H9 (cell line): ENCODE data around the gene P2RX5. TPM values are rescaled to one million over a fixed set of nuclear protein-coding genes. Genes with fewer than 3 reads are reported as not detected.

ENCODE experiments used
- DNase-seq: peaks from one replicate; pipeline ENCODE4 v3.0.0-alpha.2; 2017
- H2AFZ ChIP-seq: one replicate; pipeline ENCODE4 v1.6.1; 2013; ENCODE audit warnings: mild to moderate bottlenecking, low read length, control low read depth, moderate library complexity
- H2AK5ac ChIP-seq: 2 replicates; pipeline ENCODE4 v1.6.1; 2013; ENCODE audit warnings: low read length, control low read depth, mixed read lengths; ENCODE audit not compliant: insufficient read length
- H2BK120ac ChIP-seq: one replicate; pipeline ENCODE4 v1.6.1; 2013; ENCODE audit warnings: low read depth, mild to moderate bottlenecking, low read length, control low read depth, inconsistent platforms; ENCODE audit not compliant: poor library complexity, severe bottlenecking
- H2BK12ac ChIP-seq: 2 replicates; pipeline ENCODE4 v1.6.1; 2013; ENCODE audit warnings: low read length, control low read depth, mixed read lengths, low read depth; ENCODE audit not compliant: insufficient read length
- H2BK15ac ChIP-seq: 2 replicates; pipeline ENCODE4 v1.6.1; 2013; ENCODE audit warnings: low read depth, low read length, control low read depth
- H2BK20ac ChIP-seq: one replicate; pipeline ENCODE4 v1.6.1; 2013; ENCODE audit warnings: low read depth, mild to moderate bottlenecking, low read length, control low read depth, inconsistent platforms; ENCODE audit not compliant: poor library complexity, severe bottlenecking
- H2BK5ac ChIP-seq: 2 replicates; pipeline ENCODE4 v1.6.1; 2013; ENCODE audit warnings: low read length, control low read depth, mixed read lengths; ENCODE audit not compliant: insufficient read length
- H3K14ac ChIP-seq: 2 replicates; pipeline ENCODE4 v1.6.1; 2013; ENCODE audit warnings: low read length, control low read depth; ENCODE audit not compliant: insufficient read depth
- H3K18ac ChIP-seq: 2 replicates; pipeline ENCODE4 v1.6.1; 2013; ENCODE audit warnings: low read depth, mild to moderate bottlenecking, mixed read lengths, low read length, control low read depth; ENCODE audit not compliant: insufficient read length
- H3K23ac ChIP-seq: 2 replicates; pipeline ENCODE4 v1.6.1; 2013; ENCODE audit warnings: low read length, control low read depth, mixed read lengths, low read depth; ENCODE audit not compliant: insufficient read length
- H3K23me2 ChIP-seq: 2 replicates; pipeline ENCODE4 v1.6.1; 2013; ENCODE audit warnings: low read depth, mild to moderate bottlenecking, mixed read lengths, low read length, control low read depth; ENCODE audit not compliant: insufficient read length, poor library complexity, severe bottlenecking
- H3K27ac ChIP-seq: 2 replicates; pipeline ENCODE4 v1.5.1; 2013; ENCODE audit warnings: low read length, control low read depth, mixed read lengths, low read depth; ENCODE audit not compliant: insufficient read length
- H3K27me3 ChIP-seq: 2 replicates; pipeline ENCODE4 v1.6.1; 2013; ENCODE audit warnings: low read length, control low read depth, inconsistent platforms; ENCODE audit not compliant: insufficient read depth
- H3K4ac ChIP-seq: 2 replicates; pipeline ENCODE4 v1.6.1; 2013; ENCODE audit warnings: low read depth, mild to moderate bottlenecking, control low read depth, inconsistent platforms, low read length, moderate library complexity
- H3K4me1 ChIP-seq: 2 replicates; pipeline ENCODE4 v1.6.1; 2013; ENCODE audit warnings: low read length, control low read depth, inconsistent platforms; ENCODE audit not compliant: insufficient read depth
- H3K4me2 ChIP-seq: 2 replicates; pipeline ENCODE4 v1.6.1; 2013; ENCODE audit warnings: low read length, control low read depth, mixed read lengths; ENCODE audit not compliant: insufficient read length, insufficient read depth
- H3K56ac ChIP-seq: 2 replicates; pipeline ENCODE4 v1.6.1; 2013; ENCODE audit warnings: low read depth, mild to moderate bottlenecking, mixed read lengths, low read length, control low read depth; ENCODE audit not compliant: insufficient read length
- H3K79me1 ChIP-seq: 2 replicates; pipeline ENCODE4 v1.6.1; 2013; ENCODE audit warnings: low read depth, mild to moderate bottlenecking, moderate library complexity, low read length, control low read depth, inconsistent platforms; ENCODE audit not compliant: insufficient read depth, poor library complexity, severe bottlenecking
- H3K79me2 ChIP-seq: 2 replicates; pipeline ENCODE4 v1.6.1; 2013; ENCODE audit warnings: low read length, control low read depth, inconsistent platforms; ENCODE audit not compliant: insufficient read depth
- H3K9ac ChIP-seq: 2 replicates; pipeline ENCODE4 v1.6.1; 2013; ENCODE audit warnings: low read length, control low read depth, mixed read lengths; ENCODE audit not compliant: insufficient read length; ENCODE audit errors: extremely low read depth
- H3K9me3 ChIP-seq: one replicate; pipeline ENCODE4 v1.6.1; 2013; ENCODE audit warnings: low read depth, low read length, inconsistent platforms; ENCODE audit not compliant: control insufficient read depth
- H3T11ph ChIP-seq: one replicate; pipeline ENCODE4 v1.6.1; 2013; ENCODE audit warnings: mild to moderate bottlenecking, low read length, control low read depth, inconsistent platforms
- H4K20me1 ChIP-seq: one replicate; pipeline ENCODE4 v1.6.1; 2013; ENCODE audit not compliant: control insufficient read depth, insufficient read length, insufficient read depth
- H4K5ac ChIP-seq: 2 replicates; pipeline ENCODE4 v1.6.1; 2013; ENCODE audit warnings: low read depth, mild to moderate bottlenecking, mixed read lengths, low read length, control low read depth; ENCODE audit not compliant: insufficient read length
- H4K8ac ChIP-seq: replicated peaks from 2 replicates; pipeline ENCODE4 v1.6.1; 2013; ENCODE audit warnings: low read length, control low read depth, mixed read lengths, low read depth; ENCODE audit not compliant: insufficient read length
- H4K91ac ChIP-seq: 2 replicates; pipeline ENCODE4 v1.6.1; 2013; ENCODE audit warnings: low read depth, mild to moderate bottlenecking, moderate library complexity, mixed read lengths, low read length, control low read depth; ENCODE audit not compliant: insufficient read length
- H3K27ac Mint-ChIP-seq, 3 experiments: 2 replicates in 2 of 3; 3 replicates in 1 of 3; pipeline ENCODE4 v1.8.0; 2020 to 2021; ENCODE audit warnings: mixed read lengths in 3 of 3, mild to moderate bottlenecking in 1 of 3, moderate library complexity in 1 of 3
- H3K27me3 Mint-ChIP-seq: 2 replicates; pipeline ENCODE4 v1.8.0; 2021; ENCODE audit warnings: low read depth, mild to moderate bottlenecking, moderate library complexity, mixed read lengths
- H3K36me3 Mint-ChIP-seq, 3 experiments: 2 replicates in 2 of 3; 3 replicates in 1 of 3; pipeline ENCODE4 v1.8.0; 2020 to 2021; ENCODE audit warnings: low read depth in 3 of 3, mixed read lengths in 3 of 3; ENCODE audit not compliant: insufficient read depth in 1 of 3
- H3K4me1 Mint-ChIP-seq, 2 experiments: 2 replicates each; pipeline ENCODE4 v1.8.0; 2020; ENCODE audit warnings: mixed read lengths in 2 of 2
- H3K4me3 Mint-ChIP-seq, 2 experiments: 2 replicates in 1 of 2; 3 replicates in 1 of 2; pipeline ENCODE4 v1.8.0; 2020 to 2021; ENCODE audit warnings: mild to moderate bottlenecking in 2 of 2, mixed read lengths in 2 of 2, moderate library complexity in 1 of 2
- H3K9me3 Mint-ChIP-seq, 2 experiments: 2 replicates in 1 of 2; 3 replicates in 1 of 2; pipeline ENCODE4 v1.8.0; 2020; ENCODE audit warnings: mild to moderate bottlenecking in 2 of 2, mixed read lengths in 2 of 2, moderate library complexity in 1 of 2
- CTCF ChIP-seq: fragments of 200-600 bp; sonication (generic); conservative IDR thresholded peaks from 3 replicates; pipeline ENCODE4 v1.8.0; 2021; ENCODE audit warnings: antibody characterized with exemption, mild to moderate bottlenecking
- WGBS: extraction: QIAGEN DNeasy Blood & Tissue Kit; methylation state at CpG from one replicate; pipeline ENCODE4 v1.1.7; 2013; ENCODE audit warnings: missing lambda C conversion rate, low lambda C conversion rate, mixed read lengths; ENCODE audit not compliant: insufficient read length; ENCODE audit errors: extremely low coverage; 5-methylcytosine and 5-hydroxymethylcytosine counted together
- total RNA-seq: library from RNA; stranded (reverse); gene quantifications from 2 replicates; pipeline ENCODE4 v1.2.1, GENCODE V29; 2021

The P2RX5 gene
- total RNA-seq, 1 experiment from 2014 or later: 4.7 TPM

DNA sequence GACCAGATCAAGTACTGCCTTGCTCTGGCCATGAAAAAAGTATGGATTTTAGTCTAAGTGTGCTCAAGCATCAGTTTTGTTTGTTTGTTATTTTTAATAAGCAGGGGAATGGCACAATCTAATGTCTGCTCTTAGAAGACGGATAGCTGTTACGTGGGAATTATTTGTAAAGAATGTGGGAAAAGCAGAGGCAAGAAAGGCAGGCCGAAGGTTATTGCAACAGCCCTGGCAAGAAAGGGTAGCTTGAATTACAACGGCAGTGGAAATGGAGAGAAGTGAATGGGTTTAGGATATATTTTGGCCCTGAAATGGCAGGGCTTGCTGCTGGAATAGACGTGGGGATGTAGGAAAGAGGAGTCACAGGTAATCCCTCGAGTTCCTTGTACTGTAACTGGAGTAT, 26.8 kb upstream of the P2RX5 start:
- H3T11ph ChIP-seq: no peak overlapping the region
- H4K20me1 ChIP-seq: no peaks in the 10 kb centered on the region
- H3K14ac ChIP-seq: no peak overlapping the region
- H2AK5ac ChIP-seq: no peak overlapping the region
- no peak for DNase-seq
- no peak for TF ChIP-seq CTCF
- H3K18ac ChIP-seq: no peak overlapping the region
- H2BK5ac ChIP-seq: no peak overlapping the region
- no peak overlapping the region for H2AFZ ChIP-seq
- peaks cover 8% of the 10 kb centered on the region; the same call in 1 of the 2 replicates for H3K79me2 ChIP-seq
- Mint-ChIP-seq H3K27me3 (no peaks in the 10 kb centered on the region), H3K9me3 (no peaks in the 10 kb centered on the region), H3K27ac (peak overlapping the region in 1 of 3 experiments; percentile 38; a peak in 1 of 7 replicates), H3K36me3 (peaks cover 31 to 50% (median 48%) of the 10 kb centered on the region in 3 experiments), H3K4me3 (peak overlapping the region; percentile 94), H3K4me1 (peaks cover 17 to 25% of the 10 kb centered on the region in 2 experiments)
- peaks cover 11% of the 10 kb centered on the region for H3K23me2 ChIP-seq
- no peak overlapping the region for H2BK20ac ChIP-seq
- H3K4me1 ChIP-seq: no peaks in the 10 kb centered on the region
- no peak overlapping the region for H3K27ac ChIP-seq
- no peak overlapping the region for H2BK120ac ChIP-seq
- H3K4ac ChIP-seq: no peak overlapping the region
- peak overlapping the region; percentile 93 for H3K9ac ChIP-seq
- no peak overlapping the region for H3K56ac ChIP-seq
- no peak overlapping the region for H2BK12ac ChIP-seq
- no peaks in the 10 kb centered on the region for H3K27me3 ChIP-seq
- peak overlapping the region; percentile 89 for H3K4me2 ChIP-seq
- H2BK15ac ChIP-seq: no peak overlapping the region
- peaks cover 6% of the 10 kb centered on the region for H3K79me1 ChIP-seq
- H4K8ac ChIP-seq: no peak overlapping the region
- no peak overlapping the region for H4K5ac ChIP-seq
- no peak overlapping the region for H3K23ac ChIP-seq
- no peaks in the 10 kb centered on the region for H3K9me3 ChIP-seq
- no peak overlapping the region for H4K91ac ChIP-seq
- WGBS: no CpG with 5 or more reads among the region's 6 CpGs
